Neural cell (in vitro differentiated cells): ENCODE data around the gene MYO18A.

Source experiments
- EP300 ChIP-seq: fragments of 450-650 bp; conservative IDR thresholded peaks from 2 replicates; pipeline ENCODE4 v1.6.1; 2014; ENCODE audit warnings: antibody characterized with exemption, mild to moderate bottlenecking, moderate library complexity; ENCODE audit not compliant: poor library complexity, severe bottlenecking
- EZH2 ChIP-seq: fragments of 200-600, 300-800 bp; shearing (Covaris generic), sonication (generic); IDR thresholded peaks from 2 replicates; pipeline ENCODE4 v1.6.1; 2014; ENCODE audit warnings: antibody characterized with exemption, low read length, borderline replicate concordance, mild to moderate bottlenecking; ENCODE audit not compliant: insufficient read depth, poor library complexity, severe bottlenecking
- POLR2AphosphoS5 ChIP-seq: IDR thresholded peaks from 2 replicates; pipeline ENCODE4 v1.6.1; 2012
- RAD21 ChIP-seq: fragments of 450-650 bp; conservative IDR thresholded peaks from 2 replicates; pipeline ENCODE4 v1.6.1; 2014; ENCODE audit warnings: antibody characterized with exemption, mild to moderate bottlenecking, moderate library complexity
- REST ChIP-seq: IDR thresholded peaks from 2 replicates; pipeline ENCODE4 v1.6.1; 2012; ENCODE audit warnings: borderline replicate concordance
- TF ChIP-seq, protein P1 (sequence below): fragments of 450-650 bp; IDR thresholded peaks from 2 replicates; pipeline ENCODE4 v1.5.1; 2014; ENCODE audit warnings: antibody characterized with exemption, mild to moderate bottlenecking, moderate library complexity; ENCODE audit not compliant: poor library complexity, severe bottlenecking

DNA sequence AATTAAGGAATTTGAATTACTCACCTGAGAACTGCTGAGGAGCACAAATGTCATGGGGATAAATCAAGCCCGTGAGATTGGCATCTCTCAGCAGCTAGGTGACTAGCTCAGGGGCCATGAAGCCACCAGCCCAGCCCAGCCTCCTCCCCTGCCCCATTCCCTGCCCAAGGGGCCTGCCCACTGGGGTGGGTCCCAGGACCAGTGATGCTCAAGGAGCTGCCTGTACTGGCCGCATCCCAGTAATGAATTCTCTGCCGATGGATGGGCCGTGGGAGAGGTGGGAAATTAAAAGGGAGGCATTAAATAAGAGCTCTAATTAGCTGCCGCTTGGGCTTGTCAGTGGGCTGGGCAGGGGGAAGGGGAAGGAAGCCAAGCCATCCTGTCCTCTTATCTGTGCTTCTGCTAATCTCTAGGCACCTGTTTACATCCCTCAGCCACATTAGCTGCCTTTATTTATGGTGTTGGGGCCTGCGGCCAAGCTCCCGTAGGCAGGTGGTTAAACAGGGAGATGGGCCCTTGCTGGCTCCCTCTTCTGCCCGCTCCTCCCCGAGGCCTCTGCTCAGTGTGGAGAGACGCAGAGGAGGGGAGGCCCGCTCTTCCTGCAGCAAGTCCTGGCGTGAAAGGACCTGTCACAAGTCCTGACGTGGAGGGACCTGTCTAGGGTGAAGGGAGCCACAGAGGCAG is 88.5 kb downstream of the MYO18A start:
- TF ChIP-seq REST: no peak
- TF ChIP-seq EP300: no peak
- TF ChIP-seq, protein P1, sequence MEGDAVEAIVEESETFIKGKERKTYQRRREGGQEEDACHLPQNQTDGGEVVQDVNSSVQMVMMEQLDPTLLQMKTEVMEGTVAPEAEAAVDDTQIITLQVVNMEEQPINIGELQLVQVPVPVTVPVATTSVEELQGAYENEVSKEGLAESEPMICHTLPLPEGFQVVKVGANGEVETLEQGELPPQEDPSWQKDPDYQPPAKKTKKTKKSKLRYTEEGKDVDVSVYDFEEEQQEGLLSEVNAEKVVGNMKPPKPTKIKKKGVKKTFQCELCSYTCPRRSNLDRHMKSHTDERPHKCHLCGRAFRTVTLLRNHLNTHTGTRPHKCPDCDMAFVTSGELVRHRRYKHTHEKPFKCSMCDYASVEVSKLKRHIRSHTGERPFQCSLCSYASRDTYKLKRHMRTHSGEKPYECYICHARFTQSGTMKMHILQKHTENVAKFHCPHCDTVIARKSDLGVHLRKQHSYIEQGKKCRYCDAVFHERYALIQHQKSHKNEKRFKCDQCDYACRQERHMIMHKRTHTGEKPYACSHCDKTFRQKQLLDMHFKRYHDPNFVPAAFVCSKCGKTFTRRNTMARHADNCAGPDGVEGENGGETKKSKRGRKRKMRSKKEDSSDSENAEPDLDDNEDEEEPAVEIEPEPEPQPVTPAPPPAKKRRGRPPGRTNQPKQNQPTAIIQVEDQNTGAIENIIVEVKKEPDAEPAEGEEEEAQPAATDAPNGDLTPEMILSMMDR: no peak
- TF ChIP-seq POLR2AphosphoS5: no peak
- no peak for TF ChIP-seq EZH2
- TF ChIP-seq RAD21: no peak
